HepG2 (cell line): Measurements from ENCODE around the gene IFT22. TPM values are rescaled to one million over a fixed set of nuclear protein-coding genes. Genes with fewer than 3 reads are reported as not detected.
A peak's percentile ranks its signal among the peaks of the same experiment; 100 is the strongest.

Experiments used
- BORCS8-MEF2B ChIP-seq: sonication (generic); formaldehyde crosslinking; IDR thresholded peaks from 2 replicates; pipeline ENCODE4 v1.8.0; 2022; ENCODE audit warnings: mild to moderate bottlenecking, missing genetic modification reagents
- KDM4B ChIP-seq: sonication (generic); formaldehyde crosslinking; IDR thresholded peaks from 2 replicates; pipeline ENCODE4 v1.4.0; 2020; ENCODE audit warnings: missing genetic modification reagents
- POLR2A ChIP-seq, 2 experiments: IDR thresholded peaks; 2 replicates each; pipeline ENCODE4 v1.6.1; 2011; ENCODE audit warnings: low read depth in 2 of 2, low read length in 2 of 2, mild to moderate bottlenecking in 1 of 2, moderate library complexity in 1 of 2; ENCODE audit not compliant: insufficient read depth in 1 of 2
- SIN3A ChIP-seq: IDR thresholded peaks from 2 replicates; pipeline ENCODE4 v1.6.1; 2011; ENCODE audit warnings: low read depth, mild to moderate bottlenecking, control low read depth, low read length, borderline replicate concordance
- SNAI1 ChIP-seq: sonication (generic); formaldehyde crosslinking; IDR thresholded peaks from 2 replicates; pipeline ENCODE4 v1.5.0; 2020; ENCODE audit warnings: mild to moderate bottlenecking, missing genetic modification reagents, borderline replicate concordance
- YEATS2 ChIP-seq: sonication (generic); formaldehyde crosslinking; IDR thresholded peaks from 2 replicates; pipeline ENCODE4 v1.4.0; 2020; ENCODE audit warnings: missing genetic modification reagents, borderline replicate concordance
- ZFY ChIP-seq: sonication (generic); formaldehyde crosslinking; IDR thresholded peaks from 2 replicates; pipeline ENCODE4 v1.4.0; 2020; ENCODE audit warnings: missing genetic modification reagents
- ZNF205 ChIP-seq: IDR thresholded peaks from 2 replicates; pipeline ENCODE4 v1.6.1; 2018; ENCODE audit warnings: missing biosample characterization, missing genetic modification reagents
- ZNF34 ChIP-seq: sonication (generic); formaldehyde crosslinking; IDR thresholded peaks from 2 replicates; pipeline ENCODE4 v1.4.0; 2020; ENCODE audit warnings: mild to moderate bottlenecking, missing genetic modification reagents, borderline replicate concordance
- ZNF343 ChIP-seq: sonication (generic); formaldehyde crosslinking; IDR thresholded peaks from 2 replicates; pipeline ENCODE4 v1.4.0; 2020; ENCODE audit warnings: mild to moderate bottlenecking, missing genetic modification reagents
- ZNF556 ChIP-seq: sonication (generic); formaldehyde crosslinking; IDR thresholded peaks from 2 replicates; pipeline ENCODE4 v1.4.0; 2020; ENCODE audit warnings: mild to moderate bottlenecking, missing genetic modification reagents, borderline replicate concordance
- polyA plus RNA-seq, 8 experiments: library from polyadenylated mRNA; depleted of rRNA in 3 of 8; stranded (reverse) in 7 of 8; unstranded in 1 of 8; fragments of >200 nt; fragmentation: Illumina TruSeq in 4 of 8; extraction: Trizol in 4 of 8; gene quantifications; 2 replicates each; pipeline versions ENCODE4 v1.2.1 to v1.2.3, GENCODE V29; 2011 to 2016; ENCODE audit warnings: low read depth in 4 of 8, missing spikeins in 1 of 8, mixed read lengths in 1 of 8; ENCODE audit not compliant: insufficient read depth in 1 of 8
- total RNA-seq, 5 experiments: library from RNA; depleted of rRNA; stranded (reverse); fragments of >200 nt; fragmentation: Illumina TruSeq; extraction: Trizol; gene quantifications; 2 replicates each; pipeline ENCODE4 v1.2.3, GENCODE V29; 2016; ENCODE audit warnings: low read depth in 1 of 5
- TF ChIP-seq, protein P1 (sequence below): sonication (generic); formaldehyde crosslinking; IDR thresholded peaks from 2 replicates; pipeline ENCODE4 v1.5.0; 2020; ENCODE audit warnings: mild to moderate bottlenecking, missing genetic modification reagents
- TF ChIP-seq, protein P2 (sequence below): sonication (generic); formaldehyde crosslinking; IDR thresholded peaks from 2 replicates; pipeline ENCODE4 v1.8.1; 2023; ENCODE audit warnings: mild to moderate bottlenecking, inconsistent platforms, moderate library complexity, missing genetic modification reagents, borderline replicate concordance
- TF ChIP-seq, protein P3 (sequence below), 2 experiments: fragments of 450-650 bp in 1 of 2; sonication (generic) in 1 of 2; formaldehyde crosslinking in 1 of 2; IDR thresholded peaks; 2 replicates each; pipeline versions ENCODE4 v1.6.1 to v1.8.0; 2016 to 2022; ENCODE audit warnings: antibody characterized with exemption in 1 of 2, mild to moderate bottlenecking in 1 of 2, missing genetic modification reagents in 1 of 2

The IFT22 gene
- total and polyA plus RNA-seq, 2 of the 13 experiments (the other 11 are each of a cell fraction or from before 2014, with no cell fraction given): 8.9 to 14.5 TPM

DNA sequence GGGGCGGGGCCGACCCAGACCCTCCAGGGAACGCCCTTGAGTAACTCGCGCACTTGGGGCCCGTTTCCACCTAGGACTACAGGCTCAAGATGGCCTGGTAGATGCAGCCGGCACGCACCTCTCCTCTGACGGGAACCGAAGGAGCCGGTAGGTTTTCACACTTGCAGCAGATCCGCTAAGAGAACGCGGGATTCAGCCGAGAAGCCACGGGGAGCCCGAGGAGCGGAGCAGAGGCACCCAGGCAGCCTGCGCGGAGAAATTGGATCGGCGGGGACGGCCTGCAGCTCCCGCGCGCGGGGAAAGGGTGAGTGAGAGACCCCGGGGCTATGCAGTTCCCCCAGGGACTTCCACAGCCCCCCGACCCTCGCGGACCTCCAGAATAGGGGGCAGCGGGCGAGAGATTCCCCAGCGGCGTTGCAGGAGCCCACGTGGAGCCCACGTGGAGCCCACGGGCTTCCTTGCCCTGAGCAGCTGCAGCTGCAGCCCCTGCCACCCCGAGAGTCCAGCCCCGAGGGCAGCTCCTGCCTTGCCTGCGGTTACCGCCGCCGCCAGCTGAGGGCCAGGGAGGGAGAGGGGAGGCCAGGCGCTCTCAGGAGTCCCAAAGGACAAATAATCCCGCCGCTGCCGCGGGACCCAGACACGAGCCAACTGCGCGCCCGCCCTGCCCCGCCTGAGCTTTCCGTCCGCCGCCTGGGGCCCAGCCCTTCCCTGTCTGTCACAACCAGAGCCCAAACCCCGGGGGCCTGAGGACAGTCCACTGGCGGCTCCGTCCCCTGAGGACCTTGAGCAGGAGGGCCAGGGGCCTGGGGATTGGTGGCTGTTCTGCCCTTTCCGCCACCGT, 13.1 kb downstream of the IFT22 start (continued):
- TF ChIP-seq, protein P1, sequence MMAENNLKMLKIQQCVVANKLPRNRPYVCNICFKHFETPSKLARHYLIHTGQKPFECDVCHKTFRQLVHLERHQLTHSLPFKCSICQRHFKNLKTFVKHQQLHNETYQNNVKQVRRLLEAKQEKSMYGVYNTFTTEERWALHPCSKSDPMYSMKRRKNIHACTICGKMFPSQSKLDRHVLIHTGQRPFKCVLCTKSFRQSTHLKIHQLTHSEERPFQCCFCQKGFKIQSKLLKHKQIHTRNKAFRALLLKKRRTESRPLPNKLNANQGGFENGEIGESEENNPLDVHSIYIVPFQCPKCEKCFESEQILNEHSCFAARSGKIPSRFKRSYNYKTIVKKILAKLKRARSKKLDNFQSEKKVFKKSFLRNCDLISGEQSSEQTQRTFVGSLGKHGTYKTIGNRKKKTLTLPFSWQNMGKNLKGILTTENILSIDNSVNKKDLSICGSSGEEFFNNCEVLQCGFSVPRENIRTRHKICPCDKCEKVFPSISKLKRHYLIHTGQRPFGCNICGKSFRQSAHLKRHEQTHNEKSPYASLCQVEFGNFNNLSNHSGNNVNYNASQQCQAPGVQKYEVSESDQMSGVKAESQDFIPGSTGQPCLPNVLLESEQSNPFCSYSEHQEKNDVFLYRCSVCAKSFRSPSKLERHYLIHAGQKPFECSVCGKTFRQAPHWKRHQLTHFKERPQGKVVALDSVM (CRISPR knock-in tag): peak; percentile 62; the same call in 1 of the 2 replicates
- TF ChIP-seq ZNF205 (no peak), KDM4B (no peak), POLR2A (IDR thresholded peaks at IDR 0.05; ENCODE audit: insufficient read depth in 1 of 2, low read depth in 2 of 2, low read length in 2 of 2) (peak; percentile 82 to 85), SNAI1 (CRISPR knock-in tag) (peak; percentile 71; the same call in 1 of the 2 replicates), ZNF34 (0 out of 2 replicates have a peak, but pooled peaks have one; percentile 32), YEATS2 (CRISPR knock-in tag) (no peak), SIN3A (peak; percentile 51; the same call in 1 of the 2 replicates), ZFY (CRISPR knock-in tag) (peak; percentile 75), BORCS8-MEF2B (peak; percentile 35; the same call in 1 of the 2 replicates), ZNF556 (CRISPR knock-in tag) (peak; percentile 57; the same call in 1 of the 2 replicates), ZNF343 (peak; percentile 91; the same call in 1 of the 2 replicates)
- TF ChIP-seq, protein P2, sequence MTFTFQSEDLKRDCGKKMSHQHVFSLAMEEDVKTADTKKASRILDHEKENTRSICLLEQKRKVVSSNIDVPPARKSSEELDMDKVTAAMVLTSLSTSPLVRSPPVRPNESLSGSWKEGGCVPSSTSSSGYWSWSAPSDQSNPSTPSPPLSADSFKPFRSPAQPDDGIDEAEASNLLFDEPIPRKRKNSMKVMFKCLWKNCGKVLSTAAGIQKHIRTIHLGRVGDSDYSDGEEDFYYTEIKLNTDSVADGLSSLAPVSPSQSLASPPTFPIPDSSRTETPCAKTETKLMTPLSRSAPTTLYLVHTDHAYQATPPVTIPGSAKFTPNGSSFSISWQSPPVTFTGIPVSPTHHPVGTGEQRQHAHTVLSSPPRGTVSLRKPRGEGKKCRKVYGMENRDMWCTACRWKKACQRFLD (CRISPR knock-in tag): peak; percentile 84; the same call in 1 of the 2 replicates
- TF ChIP-seq, protein P3, sequence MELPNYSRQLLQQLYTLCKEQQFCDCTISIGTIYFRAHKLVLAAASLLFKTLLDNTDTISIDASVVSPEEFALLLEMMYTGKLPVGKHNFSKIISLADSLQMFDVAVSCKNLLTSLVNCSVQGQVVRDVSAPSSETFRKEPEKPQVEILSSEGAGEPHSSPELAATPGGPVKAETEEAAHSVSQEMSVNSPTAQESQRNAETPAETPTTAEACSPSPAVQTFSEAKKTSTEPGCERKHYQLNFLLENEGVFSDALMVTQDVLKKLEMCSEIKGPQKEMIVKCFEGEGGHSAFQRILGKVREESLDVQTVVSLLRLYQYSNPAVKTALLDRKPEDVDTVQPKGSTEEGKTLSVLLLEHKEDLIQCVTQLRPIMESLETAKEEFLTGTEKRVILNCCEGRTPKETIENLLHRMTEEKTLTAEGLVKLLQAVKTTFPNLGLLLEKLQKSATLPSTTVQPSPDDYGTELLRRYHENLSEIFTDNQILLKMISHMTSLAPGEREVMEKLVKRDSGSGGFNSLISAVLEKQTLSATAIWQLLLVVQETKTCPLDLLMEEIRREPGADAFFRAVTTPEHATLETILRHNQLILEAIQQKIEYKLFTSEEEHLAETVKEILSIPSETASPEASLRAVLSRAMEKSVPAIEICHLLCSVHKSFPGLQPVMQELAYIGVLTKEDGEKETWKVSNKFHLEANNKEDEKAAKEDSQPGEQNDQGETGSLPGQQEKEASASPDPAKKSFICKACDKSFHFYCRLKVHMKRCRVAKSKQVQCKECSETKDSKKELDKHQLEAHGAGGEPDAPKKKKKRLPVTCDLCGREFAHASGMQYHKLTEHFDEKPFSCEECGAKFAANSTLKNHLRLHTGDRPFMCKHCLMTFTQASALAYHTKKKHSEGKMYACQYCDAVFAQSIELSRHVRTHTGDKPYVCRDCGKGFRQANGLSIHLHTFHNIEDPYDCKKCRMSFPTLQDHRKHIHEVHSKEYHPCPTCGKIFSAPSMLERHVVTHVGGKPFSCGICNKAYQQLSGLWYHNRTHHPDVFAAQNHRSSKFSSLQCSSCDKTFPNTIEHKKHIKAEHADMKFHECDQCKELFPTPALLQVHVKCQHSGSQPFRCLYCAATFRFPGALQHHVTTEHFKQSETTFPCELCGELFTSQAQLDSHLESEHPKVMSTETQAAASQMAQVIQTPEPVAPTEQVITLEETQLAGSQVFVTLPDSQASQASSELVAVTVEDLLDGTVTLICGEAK (IDR thresholded peaks at IDR 0.05): no peak
- TF ChIP-seq, protein P3 (CRISPR knock-in tag; IDR thresholded peaks at IDR 0.05): peak; percentile 48; the same call in 1 of the 2 replicates
